Measurements from ENCODE around the gene PEX5.

Gene PEX5

GRCh38 chr12:7219599-7220243 is 30.2 kb downstream of the PEX5 start:
- Histone ChIP-seq H3K4me2 (ENCODE audit: low read depth, low read length, poor library complexity, severe bottlenecking) (no peak overlapping the region), H3K9me2 (replicated peaks; ENCODE audit: low read depth, low read length) (no peaks in the 10 kb centered on the region), H4K20me1 (ENCODE audit: insufficient read depth, low read length, poor library complexity, severe bottlenecking) (no peaks in the 10 kb centered on the region), H3K36me3 (ENCODE audit: insufficient read depth, low read length) (no peaks in the 10 kb centered on the region), H3K79me2 (ENCODE audit: insufficient read depth, low read length) (no peaks in the 10 kb centered on the region), H3K4me3 (ENCODE audit: low read length, poor library complexity, severe bottlenecking) (no peak overlapping the region), H3K9me3 (ENCODE audit: insufficient read depth, low read depth, low read length) (no peaks in the 10 kb centered on the region), H3K9ac (ENCODE audit: low read depth, low read length, poor library complexity, severe bottlenecking) (no peak overlapping the region), H3K27me3 (ENCODE audit: insufficient read depth, low read length, poor library complexity, severe bottlenecking) (no peaks in the 10 kb centered on the region), H3F3A (ENCODE audit: low read depth) (no peaks in the 10 kb centered on the region), H3K4me1 (ENCODE audit: insufficient read depth, low read length, poor library complexity, severe bottlenecking) (no peaks in the 10 kb centered on the region), H2AFZ (ENCODE audit: low read length) (no peak overlapping the region)
- TF ChIP-seq CTCF (conservative IDR thresholded peaks at IDR 0.05; ENCODE audit: low read length) (peak; percentile 98), EZH2phosphoT487 (IDR thresholded peaks at IDR 0.05; ENCODE audit: borderline replicate concordance) (no peak)

- H4K20me1 ChIP-seq (ENCODE audit: insufficient read depth, low read length, poor library complexity, severe bottlenecking), result no peaks in the 10 kb centered on the region
- no peak overlapping the region for H3K4me3 ChIP-seq (ENCODE audit: low read length, poor library complexity, severe bottlenecking)
- H3K4me1 ChIP-seq (ENCODE audit: insufficient read depth, low read length, poor library complexity, severe bottlenecking), result no peaks in the 10 kb centered on the region
- no peak for TF ChIP-seq CTCF (conservative IDR thresholded peaks at IDR 0.05; ENCODE audit: low read length)
- TF ChIP-seq EZH2phosphoT487 (IDR thresholded peaks at IDR 0.05; ENCODE audit: borderline replicate concordance), result no peak
- H3K36me3 ChIP-seq (ENCODE audit: insufficient read depth, low read length), result no peaks in the 10 kb centered on the region
- H3K9me2 ChIP-seq (replicated peaks; ENCODE audit: low read depth, low read length), result no peaks in the 10 kb centered on the region
- no peak overlapping the region for H3K4me2 ChIP-seq (ENCODE audit: low read depth, low read length, poor library complexity, severe bottlenecking)
- no peaks in the 10 kb centered on the region for H3K9me3 ChIP-seq (ENCODE audit: insufficient read depth, low read depth, low read length)
- no peak overlapping the region for H2AFZ ChIP-seq (ENCODE audit: low read length)
- H3K27me3 ChIP-seq (ENCODE audit: insufficient read depth, low read length, poor library complexity, severe bottlenecking), result no peaks in the 10 kb centered on the region
- H3K9ac ChIP-seq (ENCODE audit: low read depth, low read length, poor library complexity, severe bottlenecking), result no peak overlapping the region
- H3F3A ChIP-seq (ENCODE audit: low read depth), result no peaks in the 10 kb centered on the region
- no peaks in the 10 kb centered on the region for H3K79me2 ChIP-seq (ENCODE audit: insufficient read depth, low read length)
Observed at GRCh38 chr12:7221486-7221885, 32.0 kb downstream of the PEX5 start.

GRCh38 chr12:7229741-7230140 is 40.3 kb downstream of the PEX5 start:
- H3K9me3 ChIP-seq (ENCODE audit: insufficient read depth, low read depth, low read length), result peaks cover 7% of the 10 kb centered on the region; the same call in 1 of the 2 replicates
- H3K79me2 ChIP-seq (ENCODE audit: insufficient read depth, low read length), result no peaks in the 10 kb centered on the region
- no peaks in the 10 kb centered on the region for H3K27me3 ChIP-seq (ENCODE audit: insufficient read depth, low read length, poor library complexity, severe bottlenecking)
- no peak overlapping the region for H3K9ac ChIP-seq (ENCODE audit: low read depth, low read length, poor library complexity, severe bottlenecking)
- no peaks in the 10 kb centered on the region for H4K20me1 ChIP-seq (ENCODE audit: insufficient read depth, low read length, poor library complexity, severe bottlenecking)
- no peaks in the 10 kb centered on the region for H3K4me1 ChIP-seq (ENCODE audit: insufficient read depth, low read length, poor library complexity, severe bottlenecking)
- H3K4me3 ChIP-seq (ENCODE audit: low read length, poor library complexity, severe bottlenecking), result no peak overlapping the region
- TF ChIP-seq EZH2phosphoT487 (IDR thresholded peaks at IDR 0.05; ENCODE audit: borderline replicate concordance), result no peak
- no peak for TF ChIP-seq CTCF (conservative IDR thresholded peaks at IDR 0.05; ENCODE audit: low read length)
- H3K9me2 ChIP-seq (replicated peaks; ENCODE audit: low read depth, low read length), result no peaks in the 10 kb centered on the region
- no peaks in the 10 kb centered on the region for H3K36me3 ChIP-seq (ENCODE audit: insufficient read depth, low read length)
- H2AFZ ChIP-seq (ENCODE audit: low read length), result no peak overlapping the region
- no peak overlapping the region for H3K4me2 ChIP-seq (ENCODE audit: low read depth, low read length, poor library complexity, severe bottlenecking)
- H3F3A ChIP-seq (ENCODE audit: low read depth), result no peaks in the 10 kb centered on the region

All from Loucy (cell line).